HG03103 (cell line): Measurements from ENCODE around the gene ATL3.
"Not testable (repeated sequence)": the region's sequence is repeated elsewhere in the genome, so short reads cannot be mapped to it uniquely, and the experiment has no call there.

Source experiments
- ATAC-seq: cut with Tn5 transposase; IDR thresholded peaks from one replicate; pipeline ENCODE4 v1.9.1; 2021; ENCODE audit warnings: low read depth; ENCODE audit not compliant: unreplicated experiment

Gene ATL3

GRCh38 chr11:63671322-63672155 lies at the start of gene ATL3:
TSS of gene ATL3 (minus strand) at chr11:63671376. CDS start at chr11:63671335, 41 bp downstream.
- ATAC-seq, result peak; percentile 69

- ATAC-seq, result no peak
These were observed 49.4 kb upstream of the ATL3 start for GRCh38 chr11:63720611-63721010.

- ATAC-seq, result no peak
These were observed 48.8 kb upstream of the ATL3 start for GRCh38 chr11:63719987-63720386.

GRCh38 chr11:63719001-63719400 lies 47.8 kb upstream of the ATL3 start:
- ATAC-seq, result no peak

- no peak for ATAC-seq
These were observed 44.9 kb upstream of the ATL3 start for GRCh38 chr11:63716046-63716445.

GRCh38 chr11:63713766-63714165 lies 42.6 kb upstream of the ATL3 start:
- ATAC-seq, result no peak

GRCh38 chr11:63711838-63712237 lies 40.7 kb upstream of the ATL3 start:
- ATAC-seq, result no peak

GRCh38 chr11:63710476-63711217 lies 39.5 kb upstream of the ATL3 start:
- no peak for ATAC-seq

- ATAC-seq, result no peak
These were observed 38.2 kb upstream of the ATL3 start for GRCh38 chr11:63709336-63709884.

- no peak for ATAC-seq
These were observed 37.6 kb upstream of the ATL3 start for GRCh38 chr11:63708764-63709163.

GRCh38 chr11:63705526-63705925 lies 34.4 kb upstream of the ATL3 start:
- no peak for ATAC-seq

GRCh38 chr11:63699896-63700295 lies 28.7 kb upstream of the ATL3 start:
- no peak for ATAC-seq

GRCh38 chr11:63698976-63699733 lies 28.0 kb upstream of the ATL3 start:
- no peak for ATAC-seq

GRCh38 chr11:63694596-63694995 lies 23.4 kb upstream of the ATL3 start:
- no peak for ATAC-seq

- no peak for ATAC-seq
These were observed 16.7 kb upstream of the ATL3 start for GRCh38 chr11:63687845-63688244.

GRCh38 chr11:63686926-63687325 lies 15.8 kb upstream of the ATL3 start:
- ATAC-seq, result no peak

GRCh38 chr11:63685158-63685721 lies 14.1 kb upstream of the ATL3 start:
- not testable (repeated sequence) for ATAC-seq

- ATAC-seq, result no peak
These were observed 12.2 kb upstream of the ATL3 start for GRCh38 chr11:63683133-63683991.
